Measurements from ENCODE around the gene RNF111. TPM values are rescaled to one million over a fixed set of nuclear protein-coding genes. Genes with fewer than 3 reads are reported as not detected.

RNF111 gene
- total and polyA plus RNA-seq, 4 donors, result 8.7 to 52.0 (median 19.5) TPM

- no peak for TF ChIP-seq CTCF (IDR thresholded peaks at IDR 0.05; ENCODE audit: control extremely low read depth, extremely low read depth)
- DNase-seq, result no peak
- ATAC-seq (ENCODE audit: insufficient read depth, low FRiP score), result no peak
- Histone ChIP-seq H3K27ac (ENCODE audit: low read depth in 1 of 2, low read length in 1 of 2) (no peak overlapping the region), H3K9ac (ENCODE audit: insufficient read depth in 1 of 2, low read length in 2 of 2) (no peak overlapping the region), H3K27me3 (ENCODE audit: control insufficient read depth in 3 of 3, insufficient read depth in 3 of 3, low read length in 2 of 3) (no peaks in the 10 kb centered on the region), H3K4me3 (no peak overlapping the region), H3K36me3 (ENCODE audit: control insufficient read depth in 4 of 4, insufficient read depth in 4 of 4, low read length in 4 of 4) (peaks cover 4 to 22% (median 14%) of the 10 kb centered on the region in 4 donors), H3K4me1 (ENCODE audit: control insufficient read depth in 5 of 5, insufficient read depth in 5 of 5, low read length in 5 of 5) (no peaks in the 10 kb centered on the region), H3K9me3 (ENCODE audit: control insufficient read depth in 4 of 4, insufficient read depth in 3 of 4, low read length in 3 of 4) (no peaks in the 10 kb centered on the region)
- WGBS, 2 donors, result 48 to 69% methylated on average over 2 of the region's 2 CpGs
Observed at GRCh38 chr15:59051873-59052861, 64.7 kb downstream of the RNF111 start.

GRCh38 chr15:59052915-59053407, 65.5 kb downstream of the RNF111 start:
- no peak for TF ChIP-seq CTCF (IDR thresholded peaks at IDR 0.05; ENCODE audit: control extremely low read depth, extremely low read depth)
- no peak overlapping the region for H3K27ac ChIP-seq (ENCODE audit: low read depth in 1 of 2, low read length in 1 of 2)
- H3K4me1 ChIP-seq (ENCODE audit: control insufficient read depth in 5 of 5, insufficient read depth in 5 of 5, low read length in 5 of 5), result no peaks in the 10 kb centered on the region
- no peak for ATAC-seq (ENCODE audit: insufficient read depth, low FRiP score)
- DNase-seq, result no peak
- H3K9me3 ChIP-seq (ENCODE audit: control insufficient read depth in 4 of 4, insufficient read depth in 3 of 4, low read length in 3 of 4), result no peaks in the 10 kb centered on the region
- H3K27me3 ChIP-seq (ENCODE audit: control insufficient read depth in 3 of 3, insufficient read depth in 3 of 3, low read length in 2 of 3), result no peaks in the 10 kb centered on the region
- peaks cover 4 to 22% (median 11%) of the 10 kb centered on the region in 4 donors for H3K36me3 ChIP-seq (ENCODE audit: control insufficient read depth in 4 of 4, insufficient read depth in 4 of 4, low read length in 4 of 4)
- 74 to 92% methylated on average over 3 of the region's 3 CpGs for WGBS, 2 donors
- no peak overlapping the region for H3K4me3 ChIP-seq
- no peak overlapping the region for H3K9ac ChIP-seq (ENCODE audit: insufficient read depth in 1 of 2, low read length in 2 of 2)

GRCh38 chr15:59053482-59053881, 66.0 kb downstream of the RNF111 start:
- DNase-seq (no peak), ATAC-seq (ENCODE audit: insufficient read depth, low FRiP score) (no peak)
- Histone ChIP-seq H3K36me3 (ENCODE audit: control insufficient read depth in 4 of 4, insufficient read depth in 4 of 4, low read length in 4 of 4) (peaks cover 6 to 24% (median 12%) of the 10 kb centered on the region in 4 donors), H3K27ac (ENCODE audit: low read depth in 1 of 2, low read length in 1 of 2) (no peak overlapping the region), H3K4me1 (ENCODE audit: control insufficient read depth in 5 of 5, insufficient read depth in 5 of 5, low read length in 5 of 5) (no peaks in the 10 kb centered on the region), H3K9me3 (ENCODE audit: control insufficient read depth in 4 of 4, insufficient read depth in 3 of 4, low read length in 3 of 4) (no peaks in the 10 kb centered on the region), H3K9ac (ENCODE audit: insufficient read depth in 1 of 2, low read length in 2 of 2) (no peak overlapping the region), H3K27me3 (ENCODE audit: control insufficient read depth in 3 of 3, insufficient read depth in 3 of 3, low read length in 2 of 3) (no peaks in the 10 kb centered on the region), H3K4me3 (no peak overlapping the region)
- WGBS, 2 donors, result 89 to 98% methylated on average over 2 of the region's 2 CpGs
- TF ChIP-seq CTCF (IDR thresholded peaks at IDR 0.05; ENCODE audit: control extremely low read depth, extremely low read depth), result no peak
